ENCODE measurements around the gene GPR35.

GPR35 gene

GRCh38 chr2:240586198-240586918 lies 38.9 kb upstream of the GPR35 start, which contains the start of gene CAPN10:
CAPN10 (plus strand) TSS chr2:240586734; CDS start chr2:240586912, 178 bp downstream.
- no peak for TF ChIP-seq CTCF (IDR thresholded peaks at IDR 0.05)

GRCh38 chr2:240586919-240587800 lies 38.1 kb upstream of the GPR35 start:
- TF ChIP-seq CTCF (IDR thresholded peaks at IDR 0.05): no peak

- no peak for TF ChIP-seq CTCF (IDR thresholded peaks at IDR 0.05)
Observed at GRCh38 chr2:240588006-240588655, 37.1 kb upstream of the GPR35 start.

GRCh38 chr2:240588669-240589068 lies 36.6 kb upstream of the GPR35 start:
- no peak for TF ChIP-seq CTCF (IDR thresholded peaks at IDR 0.05)

GRCh38 chr2:240589375-240589774 lies 35.9 kb upstream of the GPR35 start:
- TF ChIP-seq CTCF (IDR thresholded peaks at IDR 0.05): no peak

- no peak for TF ChIP-seq CTCF (IDR thresholded peaks at IDR 0.05)
Observed at GRCh38 chr2:240589850-240590525, 35.3 kb upstream of the GPR35 start.

- TF ChIP-seq CTCF (IDR thresholded peaks at IDR 0.05): no peak
Observed at GRCh38 chr2:240590681-240591111, 34.6 kb upstream of the GPR35 start.
